Activated CD4-positive, alpha-beta T cell treated with anti-CD3 and anti-CD28 coated beads, Interleukin-2, amount 50 U/mL, for 48 hours (primary cell): ENCODE measurements around the gene ABR.
"Not testable (repeated sequence)": the region's sequence is repeated elsewhere in the genome, so short reads cannot be mapped to it uniquely, and the experiment has no call there.

Experiments used
- DNase-seq, 2 experiments: peaks; one replicate each; pipeline ENCODE4 v3.0.0-alpha.2; 2020

The ABR gene

GRCh38 chr17:1003972-1004768 lies 175.6 kb downstream of the ABR start:
- DNase-seq: no peak

- no peak for DNase-seq
Measured at GRCh38 chr17:1003633-1003971, 176.2 kb downstream of the ABR start.

GRCh38 chr17:1002771-1003555 lies 176.8 kb downstream of the ABR start:
- no peak for DNase-seq

GRCh38 chr17:1002412-1002753 lies 177.4 kb downstream of the ABR start:
- no peak for DNase-seq

GRCh38 chr17:1001640-1002411 lies 178.0 kb downstream of the ABR start:
- no peak for DNase-seq

- DNase-seq: no peak
Measured at GRCh38 chr17:1000597-1001461, 179.0 kb downstream of the ABR start.

- no peak for DNase-seq
Measured at GRCh38 chr17:998111-998510, 181.7 kb downstream of the ABR start.

- DNase-seq: peak; percentile 90 to 94
Measured at GRCh38 chr17:996554-997344, 183.0 kb downstream of the ABR start, which contains the start of gene TIMM22. TIMM22 (plus strand) TSS chr17:997129; CDS start chr17:997143, 14 bp downstream.

GRCh38 chr17:995324-995723 lies 184.5 kb downstream of the ABR start:
- DNase-seq: not testable (repeated sequence)

GRCh38 chr17:992933-993332 lies 186.8 kb downstream of the ABR start:
- no peak for DNase-seq

- DNase-seq: no peak
Measured at GRCh38 chr17:988561-988960, 191.2 kb downstream of the ABR start.

- no peak for DNase-seq
Measured at GRCh38 chr17:987931-988330, 191.8 kb downstream of the ABR start.

- DNase-seq: no peak
Measured at GRCh38 chr17:986322-986929, 193.4 kb downstream of the ABR start.

GRCh38 chr17:983921-984320 lies 195.9 kb downstream of the ABR start:
- DNase-seq: no peak

- DNase-seq: no peak
Measured at GRCh38 chr17:981292-981658, 198.5 kb downstream of the ABR start.

GRCh38 chr17:980406-981291 lies 199.1 kb downstream of the ABR start:
- DNase-seq: peak; percentile 71 to 78

- DNase-seq: peak; percentile 83 to 84
Measured at GRCh38 chr17:979539-980405, 200.0 kb downstream of the ABR start, which contains the start of gene NXN. NXN (minus strand) TSS chr17:979776.

GRCh38 chr17:979212-979538 lies 200.6 kb downstream of the ABR start:
- no peak for DNase-seq
